Neutrophil (primary cell): Measurements from ENCODE around the gene HK2.

Experiments used
- H3K27ac ChIP-seq: fragments of 200-600 bp; sonication (generic); 2 replicates; pipeline ENCODE4 v1.5.1; 2016; ENCODE audit warnings: mild to moderate bottlenecking, moderate library complexity
- H3K27me3 ChIP-seq: fragments of 200-600 bp; sonication (generic); 2 replicates; pipeline ENCODE4 v1.6.0; 2016; ENCODE audit warnings: mild to moderate bottlenecking
- H3K36me3 ChIP-seq: fragments of 200-600 bp; sonication (generic); 2 replicates; pipeline ENCODE4 v1.5.1; 2017
- H3K4me1 ChIP-seq, 2 experiments: fragments of 200-600 bp in 1 of 2; sonication (generic) in 1 of 2; 1 replicate in 1 of 2; 2 replicates in 1 of 2; pipeline versions ENCODE4 v1.5.1 to v1.6.1; 2013 to 2016; ENCODE audit warnings: low read depth in 1 of 2, low read length in 1 of 2, mild to moderate bottlenecking in 1 of 2, moderate library complexity in 1 of 2; ENCODE audit not compliant: control insufficient read depth in 1 of 2, insufficient read depth in 1 of 2
- H3K4me3 ChIP-seq, 2 experiments: fragments of 200-600 bp in 1 of 2; sonication (generic) in 1 of 2; 1 replicate in 1 of 2; 2 replicates in 1 of 2; pipeline ENCODE4 v1.5.1; 2013 to 2016; ENCODE audit warnings: low read depth in 1 of 2, low read length in 1 of 2, mild to moderate bottlenecking in 1 of 2, moderate library complexity in 1 of 2
- H3K9me3 ChIP-seq: fragments of 200-600 bp; sonication (generic); 2 replicates; pipeline ENCODE4 v1.5.1; 2016
- CTCF ChIP-seq: fragments of 200-600 bp; sonication (generic); IDR thresholded peaks from 2 replicates; pipeline ENCODE4 v1.5.1; 2016; ENCODE audit warnings: antibody characterized with exemption

Gene HK2

GRCh38 chr2:74878551-74878950 lies 44.6 kb downstream of the HK2 start:
- TF ChIP-seq CTCF, result no peak
- peaks cover 91% of the 10 kb centered on the region for H3K36me3 ChIP-seq

GRCh38 chr2:74880054-74880728 lies 46.3 kb downstream of the HK2 start:
- TF ChIP-seq CTCF, result no peak
- H3K4me3 ChIP-seq, result no peak overlapping the region
- no peaks in the 10 kb centered on the region for H3K27me3 ChIP-seq
- H3K27ac ChIP-seq, result no peak overlapping the region
- peaks cover 64 to 78% of the 10 kb centered on the region in 2 experiments for H3K4me1 ChIP-seq
- peaks cover 96% of the 10 kb centered on the region for H3K36me3 ChIP-seq
- no peaks in the 10 kb centered on the region for H3K9me3 ChIP-seq

More at GRCh38 chr2:74878551-74878950, 44.6 kb downstream of the HK2 start:
- no peak overlapping the region for H3K27ac ChIP-seq
- no peak overlapping the region for H3K4me3 ChIP-seq
- H3K9me3 ChIP-seq, result no peaks in the 10 kb centered on the region
- no peaks in the 10 kb centered on the region for H3K27me3 ChIP-seq
- H3K4me1 ChIP-seq, result peaks cover 68 to 78% of the 10 kb centered on the region in 2 experiments

GRCh38 chr2:74881176-74881575 lies 47.2 kb downstream of the HK2 start:
- Histone ChIP-seq H3K4me1 (peaks cover 54 to 71% of the 10 kb centered on the region in 2 experiments), H3K9me3 (no peaks in the 10 kb centered on the region), H3K27ac (no peak overlapping the region), H3K4me3 (no peak overlapping the region), H3K27me3 (no peaks in the 10 kb centered on the region), H3K36me3 (peaks cover 100% of the 10 kb centered on the region)
- TF ChIP-seq CTCF, result no peak

- Histone ChIP-seq H3K27me3 (no peaks in the 10 kb centered on the region), H3K27ac (peak overlapping the region; percentile 30), H3K4me1 (peaks cover 48 to 65% of the 10 kb centered on the region in 2 experiments), H3K36me3 (peaks cover 100% of the 10 kb centered on the region), H3K4me3 (no peak overlapping the region), H3K9me3 (no peaks in the 10 kb centered on the region)
- TF ChIP-seq CTCF, result no peak
Observed at GRCh38 chr2:74881626-74882298, 47.8 kb downstream of the HK2 start.

- Histone ChIP-seq H3K27ac (peak overlapping the region; percentile 30), H3K36me3 (peaks cover 100% of the 10 kb centered on the region), H3K27me3 (no peaks in the 10 kb centered on the region), H3K9me3 (no peaks in the 10 kb centered on the region), H3K4me1 (peaks cover 43 to 60% of the 10 kb centered on the region in 2 experiments), H3K4me3 (no peak overlapping the region)
- no peak for TF ChIP-seq CTCF
Observed at GRCh38 chr2:74882299-74882687, 48.4 kb downstream of the HK2 start.
